ENCODE measurements around the gene GRB7.
"Not testable (repeated sequence)": the region's sequence is repeated elsewhere in the genome, so short reads cannot be mapped to it uniquely, and the experiment has no call there.

The GRB7 gene

GRCh38 chr17:39732586-39732985 is 5.2 kb upstream of the GRB7 start:
- DNase-seq (ENCODE audit: low read depth, low spot score), result no peak

GRCh38 chr17:39735882-39736281 is 1.9 kb upstream of the GRB7 start:
- no peak for DNase-seq (ENCODE audit: low read depth, low spot score)

DNA sequence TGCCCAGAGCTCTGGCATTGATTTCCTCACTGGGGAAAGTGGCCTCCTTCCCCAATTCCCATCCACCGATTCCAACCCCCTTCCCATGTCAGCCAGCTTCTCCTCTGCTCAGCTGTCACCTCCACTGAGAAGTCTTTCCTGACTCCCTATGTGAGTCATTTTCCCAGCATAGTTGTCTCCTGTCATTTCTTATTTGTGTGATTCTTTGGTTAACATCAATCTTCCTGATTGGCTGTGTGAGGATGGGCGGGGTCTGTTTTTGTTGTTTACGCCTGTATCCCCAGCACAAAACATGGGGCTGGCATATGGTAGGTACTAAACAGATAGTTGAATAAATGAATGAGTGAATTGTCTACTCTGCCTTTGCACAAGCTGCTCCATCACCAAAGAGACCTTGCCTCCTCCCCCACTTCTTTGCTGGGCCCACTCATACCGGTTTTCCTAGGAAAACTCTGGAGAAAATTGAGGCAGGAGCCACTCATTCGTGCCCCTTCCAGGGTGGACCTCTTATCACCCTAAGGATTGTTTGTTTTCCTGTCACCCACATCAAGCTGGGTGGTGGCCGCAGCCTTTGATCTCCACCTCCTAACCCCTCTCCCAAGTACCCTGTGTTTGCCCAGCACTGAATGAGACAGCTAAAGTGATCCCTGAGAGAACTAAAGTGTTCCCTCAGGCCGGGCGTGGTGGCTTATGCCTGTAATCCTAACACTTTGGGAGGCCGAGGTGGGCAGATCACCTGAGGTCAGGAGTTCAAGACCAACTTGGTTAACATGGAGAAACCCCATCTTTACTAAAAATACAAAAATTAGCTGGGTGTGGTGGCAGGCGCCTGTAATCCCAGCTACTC is 1.2 kb upstream of the GRB7 start:
- no peak for DNase-seq (ENCODE audit: low read depth, low spot score)

DNA sequence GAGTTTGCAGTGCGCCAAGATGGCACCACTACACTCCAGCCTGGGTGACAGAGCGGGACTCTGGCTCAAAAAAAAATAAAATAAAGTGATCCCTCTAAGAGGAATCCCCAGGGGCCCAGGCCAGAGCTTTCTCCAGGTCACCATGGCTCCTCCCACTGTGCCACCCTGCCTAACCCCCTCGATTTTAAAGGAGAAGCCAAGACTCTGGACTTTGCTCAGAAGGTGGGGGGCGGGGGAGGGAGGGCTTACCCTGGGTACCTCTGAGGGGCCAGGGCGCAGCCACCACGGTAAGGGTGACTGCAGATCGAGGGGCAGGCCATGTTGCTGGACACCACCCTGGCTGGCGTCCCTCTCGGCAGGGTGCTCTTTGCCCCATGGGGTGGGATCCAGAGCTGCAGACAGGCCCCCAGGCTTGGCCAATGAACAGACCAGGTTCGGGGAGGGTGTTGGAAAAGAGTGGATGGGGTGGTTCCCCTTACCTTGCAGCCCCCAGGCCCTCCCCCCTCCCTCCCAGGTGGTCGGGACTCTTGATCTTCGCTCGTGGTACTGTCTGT is 455 bp upstream of the GRB7 start:
- DNase-seq (ENCODE audit: low read depth, low spot score), result no peak

- DNase-seq (ENCODE audit: low read depth, low spot score), result no peak
These were observed 797 bp downstream of the GRB7 start for GRCh38 chr17:39738568-39738901.

- peak; percentile 56 for DNase-seq (ENCODE audit: low read depth, low spot score)
These were observed 1.5 kb downstream of the GRB7 start for GRCh38 chr17:39738983-39739884.

DNA sequence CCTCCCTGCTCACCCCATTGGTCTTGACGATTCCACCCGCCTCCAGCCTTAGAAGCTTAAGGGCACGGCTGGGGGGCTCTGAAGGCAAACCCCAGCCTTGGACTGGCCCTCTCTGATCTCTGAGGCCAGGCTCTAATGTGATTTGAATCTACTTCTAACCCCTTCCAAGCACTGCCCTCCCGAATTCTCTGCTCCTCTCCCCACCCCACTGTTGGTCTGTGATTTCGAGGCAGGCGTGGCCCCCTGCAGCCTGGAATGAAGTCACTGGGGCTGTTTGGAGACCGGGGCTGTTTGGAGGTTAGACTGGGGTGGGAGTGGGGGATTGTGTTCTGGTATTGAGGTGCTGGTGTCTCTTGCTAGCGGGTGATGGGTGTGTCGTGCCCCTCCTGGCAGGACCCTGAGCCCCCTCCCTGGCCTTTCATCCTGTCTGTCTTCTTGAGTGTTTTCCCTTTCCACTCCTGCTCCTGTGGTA is 2.2 kb downstream of the GRB7 start:
- DNase-seq (ENCODE audit: low read depth, low spot score), result no peak

GRCh38 chr17:39740357-39741111 is 2.8 kb downstream of the GRB7 start:
- peak; percentile 62 for DNase-seq (ENCODE audit: low read depth, low spot score)

DNA sequence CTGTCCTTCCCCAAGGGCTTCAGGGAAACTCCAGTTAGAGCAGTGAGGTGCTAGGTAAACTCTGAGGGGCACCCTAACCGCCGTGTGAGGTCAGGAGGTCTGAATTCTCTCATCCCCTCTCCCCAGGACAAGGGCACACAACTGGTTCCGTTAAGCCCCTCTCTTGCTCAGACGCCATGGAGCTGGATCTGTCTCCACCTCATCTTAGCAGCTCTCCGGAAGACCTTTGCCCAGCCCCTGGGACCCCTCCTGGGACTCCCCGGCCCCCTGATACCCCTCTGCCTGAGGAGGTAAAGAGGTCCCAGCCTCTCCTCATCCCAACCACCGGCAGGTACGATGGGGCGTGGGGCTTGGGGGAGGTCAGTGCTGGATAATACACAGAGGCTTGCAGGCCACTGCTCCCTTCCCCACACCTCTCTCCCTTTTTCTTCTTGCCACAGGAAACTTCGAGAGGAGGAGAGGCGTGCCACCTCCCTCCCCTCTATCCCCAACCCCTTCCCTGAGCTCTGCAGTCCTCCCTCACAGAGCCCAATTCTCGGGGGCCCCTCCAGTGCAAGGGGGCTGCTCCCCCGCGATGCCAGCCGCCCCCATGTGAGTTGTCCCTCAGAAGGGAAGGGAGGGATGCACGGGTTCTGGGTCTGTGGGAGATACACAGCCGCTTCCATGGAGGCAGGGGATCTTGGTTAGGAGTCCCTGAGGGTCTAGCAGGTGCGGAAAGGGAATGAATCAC is 4.6 kb downstream of the GRB7 start:
- no peak for DNase-seq (ENCODE audit: low read depth, low spot score)

- no peak for DNase-seq (ENCODE audit: low read depth, low spot score)
These were observed 5.2 kb downstream of the GRB7 start for GRCh38 chr17:39742856-39743436.

- no peak for DNase-seq (ENCODE audit: low read depth, low spot score)
These were observed 6.5 kb downstream of the GRB7 start for GRCh38 chr17:39744075-39744835.

DNA sequence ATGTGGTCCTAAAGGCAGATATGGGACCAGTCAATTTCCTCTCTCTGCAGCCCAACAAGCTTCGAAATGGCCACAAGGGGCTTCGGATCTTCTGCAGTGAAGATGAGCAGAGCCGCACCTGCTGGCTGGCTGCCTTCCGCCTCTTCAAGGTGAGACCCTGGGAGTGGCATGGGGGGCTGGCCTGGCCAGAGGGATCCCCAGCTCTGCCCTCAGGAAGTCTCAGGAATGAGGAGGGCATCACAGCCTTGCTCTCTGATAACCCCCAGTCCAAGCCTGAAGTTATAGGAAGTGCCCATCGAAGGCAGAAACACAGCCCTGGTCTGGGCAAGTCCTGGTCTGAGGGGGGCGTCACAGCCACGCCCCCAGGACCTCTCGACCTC is 7.1 kb downstream of the GRB7 start:
- DNase-seq (ENCODE audit: low read depth, low spot score), result no peak

DNA sequence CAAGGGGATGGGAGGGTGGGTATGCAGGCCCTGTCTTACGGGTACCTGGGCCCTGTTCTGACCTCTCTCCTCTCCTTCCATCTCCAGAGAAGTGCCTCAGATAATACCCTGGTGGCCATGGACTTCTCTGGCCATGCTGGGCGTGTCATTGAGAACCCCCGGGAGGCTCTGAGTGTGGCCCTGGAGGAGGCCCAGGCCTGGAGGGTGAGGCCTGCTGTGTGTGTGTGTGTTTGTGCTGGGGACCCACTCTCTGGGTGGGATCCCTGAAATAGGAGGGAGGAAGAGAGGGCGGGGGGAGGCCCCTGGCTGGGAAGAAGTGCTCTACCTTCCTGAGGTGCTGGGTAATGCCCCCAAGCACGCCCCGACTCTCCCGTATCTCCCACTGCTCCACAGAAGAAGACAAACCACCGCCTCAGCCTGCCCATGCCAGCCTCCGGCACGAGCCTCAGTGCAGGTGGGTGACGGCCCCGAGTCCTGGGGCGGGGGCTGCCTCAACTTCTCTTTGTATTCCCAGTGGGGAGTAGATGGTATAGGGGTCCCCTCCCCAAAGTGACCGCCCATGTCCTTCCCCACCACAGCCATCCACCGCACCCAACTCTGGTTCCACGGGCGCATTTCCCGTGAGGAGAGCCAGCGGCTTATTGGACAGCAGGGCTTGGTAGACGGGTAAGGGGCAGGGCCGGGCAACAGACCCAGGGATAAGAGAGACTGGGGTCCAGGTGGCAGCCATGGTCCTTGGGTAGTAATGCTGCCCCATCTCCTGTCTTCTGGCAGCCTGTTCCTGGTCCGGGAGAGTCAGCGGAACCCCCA is 7.8 kb downstream of the GRB7 start:
- no peak for DNase-seq (ENCODE audit: low read depth, low spot score)

- no peak for DNase-seq (ENCODE audit: low read depth, low spot score)
These were observed 8.4 kb downstream of the GRB7 start for GRCh38 chr17:39746145-39746461.

DNA sequence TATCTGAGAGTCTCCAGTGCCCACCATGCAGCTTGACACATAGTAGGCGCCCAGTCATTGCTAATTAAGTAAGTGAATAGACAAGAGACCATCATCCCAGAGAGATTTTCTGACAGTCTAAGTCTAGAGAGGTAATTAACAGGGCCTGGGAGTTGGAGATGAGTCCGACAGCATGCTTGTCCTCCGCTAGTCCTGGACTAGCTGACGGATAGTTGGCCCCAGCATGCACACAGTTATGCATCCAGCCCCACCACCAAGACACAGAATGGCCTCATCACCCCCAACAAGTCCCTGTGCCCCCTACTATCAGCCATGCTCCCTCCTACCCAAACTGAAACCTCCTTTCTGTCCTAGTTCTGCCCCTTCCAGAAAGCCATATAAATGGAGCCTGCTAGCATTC is 10.0 kb downstream of the GRB7 start:
- no peak for DNase-seq (ENCODE audit: low read depth, low spot score)

DNA sequence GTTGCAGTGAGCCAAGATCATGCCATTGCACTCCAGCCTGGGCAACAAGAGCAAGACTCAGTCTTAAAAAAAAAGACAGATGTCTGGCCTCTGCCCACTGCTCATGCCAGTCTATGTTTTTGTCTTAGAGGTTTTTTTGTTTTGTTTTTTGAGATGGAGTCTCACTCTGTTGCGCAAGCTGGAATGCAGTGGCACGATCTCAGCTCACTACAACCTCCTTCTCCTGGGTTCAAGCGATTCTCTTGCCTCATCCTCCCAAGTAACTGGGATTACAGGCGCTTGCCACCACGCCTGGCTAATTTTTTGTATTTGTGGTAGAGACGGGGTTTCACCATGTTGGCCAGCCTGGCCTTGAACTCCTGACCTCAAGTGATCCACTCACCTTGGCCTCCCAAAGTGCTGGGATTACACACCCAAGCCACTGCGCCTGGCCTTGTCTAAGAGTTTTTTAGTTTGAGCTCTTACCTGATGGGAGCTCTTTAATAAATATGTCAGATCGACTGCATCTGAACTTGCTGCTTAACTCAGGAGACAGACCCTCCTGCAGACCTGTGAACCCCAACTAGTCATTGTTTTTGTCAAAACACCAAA is 10.8 kb downstream of the GRB7 start:
- DNase-seq (ENCODE audit: low read depth, low spot score), result not testable (repeated sequence)

DNA sequence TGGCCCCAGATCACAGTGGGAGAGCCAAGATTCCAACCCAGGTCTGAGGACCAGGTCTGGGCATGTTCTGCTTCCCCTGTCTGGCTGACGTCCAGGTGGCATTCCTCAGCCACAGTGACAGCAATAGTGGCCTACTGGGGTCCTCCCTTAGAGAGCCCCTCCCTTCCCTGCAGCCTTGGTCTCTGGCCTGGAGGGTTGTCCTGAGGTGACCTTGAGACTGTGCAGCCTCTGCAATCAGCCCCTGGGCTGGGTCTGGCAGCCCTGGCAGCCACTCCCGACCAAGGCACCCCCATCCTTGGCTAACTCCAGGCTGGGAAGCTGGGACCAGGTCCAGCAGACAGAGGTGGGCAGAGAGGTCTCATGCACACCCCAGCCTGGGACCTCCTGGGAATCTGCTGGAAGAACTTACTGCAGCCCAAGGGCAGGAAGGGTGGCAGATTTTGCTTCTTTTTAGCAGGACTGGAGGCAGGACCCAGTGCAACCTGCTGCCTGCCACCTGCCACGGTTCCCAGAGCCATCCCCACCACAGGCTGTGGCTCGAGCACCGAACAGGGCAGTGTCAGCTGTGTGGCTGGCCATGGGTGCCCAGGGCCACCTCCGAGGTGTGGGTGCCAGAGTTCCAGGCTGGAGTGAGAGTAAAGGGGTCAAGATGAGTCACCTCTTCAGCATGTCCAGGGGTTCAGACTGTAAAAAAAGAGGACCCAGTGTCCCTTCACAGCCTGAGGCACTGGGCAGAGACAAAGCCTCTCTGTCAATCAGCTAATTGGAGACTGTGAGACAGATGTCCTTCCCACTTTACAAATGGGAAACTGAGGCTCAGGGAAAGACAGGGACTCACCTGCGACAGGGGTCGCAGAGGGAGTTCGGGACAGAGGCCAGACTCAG is 12.6 kb downstream of the GRB7 start:
- DNase-seq (ENCODE audit: low read depth, low spot score), result peak; percentile 71

GRCh38 chr17:39751016-39751543 is 13.3 kb downstream of the GRB7 start:
- no peak for DNase-seq (ENCODE audit: low read depth, low spot score)
